ENCODE measurements around the gene SLC25A31.

The SLC25A31 gene

DNA sequence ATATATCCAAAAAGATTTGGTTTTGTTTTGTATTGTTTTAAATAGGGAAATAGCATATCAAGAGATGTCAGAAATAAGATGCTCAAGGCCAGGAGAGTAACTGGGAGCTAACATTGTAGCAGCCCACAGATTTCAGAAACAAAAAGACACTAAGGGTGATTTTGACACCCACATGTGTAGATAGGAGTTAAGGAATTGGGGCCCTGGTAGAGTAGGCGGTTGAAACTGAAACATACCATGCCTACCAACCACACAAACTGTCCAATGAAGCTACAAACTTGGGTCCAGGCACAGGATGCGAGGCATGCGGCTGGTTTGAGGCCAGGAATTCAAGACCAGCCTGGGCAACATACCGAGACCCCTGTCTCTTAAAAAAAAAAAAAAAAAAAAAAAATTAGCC, 45.6 kb downstream of the SLC25A31 start:
- H3K4me3 ChIP-seq = no peak overlapping the region
- no peak overlapping the region for H3K27ac ChIP-seq

DNA sequence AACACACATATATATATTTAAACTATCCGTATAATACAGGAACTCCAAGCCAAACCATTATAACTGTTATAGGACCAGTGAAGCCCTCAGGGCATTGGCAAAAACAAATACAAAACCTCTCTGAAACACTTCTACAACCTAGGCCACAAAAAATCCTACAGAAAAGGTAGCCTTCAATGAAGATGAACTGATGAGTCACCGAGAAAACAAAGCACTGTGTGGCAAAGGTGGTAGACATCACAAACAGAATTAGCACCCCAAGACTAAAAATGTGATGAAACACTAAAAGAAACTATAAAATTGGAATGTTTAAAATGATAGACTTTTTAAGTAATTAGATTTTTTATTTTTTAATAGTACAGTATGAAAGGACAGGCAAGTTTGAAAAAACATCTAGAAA, 46.4 kb downstream of the SLC25A31 start:
- H3K27ac ChIP-seq = no peak overlapping the region
- no peak overlapping the region for H3K4me3 ChIP-seq

DNA sequence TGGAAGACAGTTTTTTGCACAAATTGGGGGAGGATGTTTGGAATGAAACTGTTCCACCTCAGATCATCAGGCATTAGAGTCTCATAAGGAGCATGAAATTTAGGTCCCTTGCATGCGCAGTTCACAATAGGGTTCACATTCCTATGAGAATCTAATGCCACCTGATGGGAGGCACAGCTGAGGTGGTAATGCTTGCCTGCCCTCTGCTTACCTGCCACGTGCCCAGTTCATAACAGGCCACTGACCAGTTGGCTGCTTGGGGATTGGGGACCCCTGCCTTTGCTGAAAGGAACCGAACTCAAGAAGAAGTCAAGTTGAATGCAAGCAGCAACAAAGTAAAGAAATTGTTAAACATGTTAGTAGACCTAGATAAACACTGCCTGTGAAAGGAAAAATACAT, 47.3 kb downstream of the SLC25A31 start:
- H3K4me3 ChIP-seq = no peak overlapping the region
- no peak overlapping the region for H3K27ac ChIP-seq

DNA sequence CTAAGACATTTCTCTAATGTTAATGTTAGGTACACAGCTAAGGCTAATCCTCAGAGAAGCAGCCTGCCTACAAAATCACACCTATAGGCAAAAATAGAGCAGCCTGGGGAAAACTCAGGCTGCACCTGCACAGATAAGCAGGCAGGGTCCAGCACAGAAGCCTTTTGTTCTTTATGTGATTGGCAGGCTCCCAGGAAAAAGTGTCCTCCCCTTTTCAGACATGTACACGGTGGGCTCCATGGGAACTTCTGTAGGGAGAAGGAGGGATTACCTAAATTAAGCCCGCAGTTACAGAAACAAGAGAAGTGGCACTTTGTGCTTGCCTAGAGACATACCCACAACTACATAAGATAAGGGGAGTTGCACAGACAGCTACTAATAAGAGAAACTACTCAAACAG, 47.9 kb downstream of the SLC25A31 start:
- Histone ChIP-seq H3K27ac (peak overlapping the region in 1 of 21 experiments; percentile 5), H3K4me3 (no peak overlapping the region)

DNA sequence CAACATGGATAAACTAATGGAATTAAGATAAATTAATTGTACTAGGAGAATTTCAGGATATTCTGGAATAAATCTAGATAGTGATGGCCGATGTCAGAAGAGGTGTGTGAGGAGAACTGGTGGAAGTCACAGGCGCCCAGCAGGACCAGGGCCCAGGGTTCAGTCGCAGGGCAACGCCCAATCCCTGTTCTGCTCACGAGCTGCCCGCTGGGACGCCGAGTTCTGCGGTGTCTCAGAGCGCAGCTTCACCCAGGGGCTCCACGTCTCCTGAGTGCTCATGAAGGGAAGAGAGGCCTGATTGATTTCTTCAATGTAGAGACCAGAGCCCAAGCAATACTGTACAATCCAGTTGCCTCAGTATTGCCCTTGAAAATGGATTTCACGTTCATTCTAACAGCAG, 50.4 kb downstream of the SLC25A31 start:
- H3K4me3 ChIP-seq = no peak overlapping the region
- no peak overlapping the region for H3K27ac ChIP-seq

DNA sequence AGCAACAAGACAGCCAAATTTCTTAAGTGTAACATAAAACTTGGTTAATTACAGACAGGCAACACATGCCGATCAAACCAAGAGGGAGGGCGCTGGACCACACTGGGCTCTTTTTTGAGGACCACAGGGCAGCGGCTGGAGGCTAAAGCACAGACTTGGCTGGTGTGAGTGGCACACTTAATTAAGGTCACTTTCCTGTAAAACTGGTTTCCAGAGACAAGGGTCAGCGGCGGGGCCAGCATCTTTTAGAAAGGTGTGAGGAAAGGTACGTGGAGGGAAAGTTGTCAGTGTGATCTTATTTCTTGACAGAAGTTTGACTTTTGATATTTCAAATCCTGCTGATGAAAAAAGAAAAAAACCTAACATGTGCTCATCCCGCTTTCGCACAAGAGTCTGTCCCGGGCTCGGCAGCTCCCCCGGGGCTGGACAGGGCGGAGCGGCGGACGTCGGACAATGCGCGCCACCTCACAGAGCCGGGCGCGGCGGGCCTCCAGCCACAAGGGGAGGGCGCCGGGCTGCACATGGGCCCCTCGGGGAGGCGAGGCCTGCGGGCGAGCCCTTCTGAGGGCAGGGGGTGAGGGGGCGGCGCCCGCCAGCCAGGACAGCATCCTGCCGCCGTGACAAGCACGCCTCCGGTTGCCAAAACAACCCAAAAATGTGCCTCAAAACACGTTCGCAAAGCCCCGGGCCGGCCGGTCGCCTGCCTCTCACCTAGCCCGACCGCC, 51.3 kb downstream of the SLC25A31 start:
- Histone ChIP-seq H3K27ac (peak overlapping the region in 20 of 21 experiments; percentile 33 to 88 (median 80)), H3K4me3 (peak overlapping the region; percentile 52 to 67 (median 61))

DNA sequence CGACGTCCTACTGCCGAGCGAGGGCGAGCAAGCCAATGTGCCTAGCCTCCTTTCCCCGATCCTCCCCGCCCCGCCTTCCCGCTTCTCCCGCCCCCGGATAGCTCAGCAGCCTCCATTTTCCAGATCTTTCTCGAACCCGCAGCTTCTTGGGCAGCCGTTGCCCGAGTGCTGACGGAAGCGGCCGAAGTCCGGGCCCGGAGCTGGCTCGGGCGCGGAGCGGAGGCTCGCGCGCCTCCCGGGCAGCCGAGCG, 51.8 kb downstream of the SLC25A31 start:
- Histone ChIP-seq H3K4me3 (peak overlapping the region; percentile 52 to 67 (median 61)), H3K27ac (peak overlapping the region in 20 of 21 experiments; percentile 33 to 88 (median 80))

DNA sequence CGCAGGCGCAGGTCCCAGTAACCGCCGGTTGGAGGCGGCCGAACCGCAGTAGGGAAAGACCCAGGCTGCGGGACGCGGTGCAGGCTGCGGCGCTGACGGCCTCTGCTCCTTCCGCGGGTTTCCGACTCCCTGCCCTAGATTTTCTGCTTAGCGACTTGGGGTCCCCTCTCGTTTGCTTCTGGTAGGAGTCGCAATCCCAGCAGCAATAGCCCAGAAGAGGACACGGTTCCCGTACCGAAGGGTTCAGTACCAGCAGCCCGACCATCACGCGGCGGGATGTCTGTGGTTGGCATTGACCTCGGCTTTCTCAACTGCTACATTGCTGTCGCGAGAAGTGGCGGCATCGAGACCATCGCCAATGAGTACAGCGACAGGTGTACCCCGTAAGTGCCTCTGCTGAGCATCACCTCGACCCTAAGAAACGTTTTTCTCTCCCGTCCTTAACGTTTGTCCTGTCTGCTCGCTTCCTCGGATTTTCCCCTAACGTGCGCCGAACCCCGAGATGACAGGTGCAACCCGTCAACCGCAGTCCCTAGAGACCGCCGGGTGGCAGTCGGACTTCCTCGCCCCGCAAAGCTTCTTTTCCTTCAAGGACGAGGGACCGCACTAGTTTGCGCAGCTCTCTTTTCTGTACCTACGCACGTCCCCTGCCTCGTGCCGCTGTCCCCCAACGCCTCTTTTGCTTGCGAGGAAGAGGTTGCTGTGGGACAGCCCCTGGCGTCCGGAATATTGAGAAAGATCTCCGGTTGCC, 52.2 kb downstream of the SLC25A31 start, which contains the start of gene HSPA4L:
HSPA4L (plus strand) TSS at position 48 of the 751 bp plus-strand sequence; CDS start at position 277, 229 bp downstream.
- H3K4me3 ChIP-seq = peak within 1 kb of the TSS; percentile 52 to 67 (median 61)
- H3K27ac ChIP-seq = peak within 1 kb of the TSS; percentile 17 to 88 (median 79)

DNA sequence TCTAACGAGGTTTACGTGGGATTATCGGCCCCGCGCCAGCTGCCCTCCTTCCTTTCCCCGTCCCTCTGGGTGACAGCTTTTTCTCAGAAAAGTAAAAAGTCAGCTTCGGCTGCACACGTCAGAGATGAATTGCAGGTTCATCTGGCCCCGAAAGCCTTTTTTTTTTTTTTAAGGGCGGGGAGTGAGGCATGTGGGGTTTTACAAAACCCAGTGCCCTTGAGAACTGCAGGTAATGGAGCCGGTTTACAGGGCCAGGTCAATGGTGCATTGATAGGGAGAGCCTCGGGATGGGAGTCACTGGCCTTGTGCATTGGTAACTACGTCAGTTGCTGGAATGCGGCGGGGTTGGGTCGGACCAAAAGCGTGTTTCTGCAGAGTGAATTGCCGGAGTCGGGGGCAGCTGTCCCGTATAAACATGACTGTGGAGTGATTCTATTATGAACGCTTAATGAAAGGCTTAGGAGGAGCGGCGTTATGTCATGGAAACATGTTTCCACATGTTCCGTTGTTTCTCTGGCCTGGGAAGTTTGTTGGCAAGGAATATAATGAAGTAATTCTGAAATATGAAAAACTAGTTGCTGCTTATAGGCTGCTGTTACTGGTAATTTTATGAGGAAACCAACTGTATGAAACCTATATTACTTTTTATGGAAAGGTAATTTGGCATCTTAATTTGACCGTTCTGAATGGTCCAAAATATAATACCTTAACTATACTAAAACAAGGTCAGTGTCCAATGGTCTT, 53.0 kb downstream of the SLC25A31 start:
- Histone ChIP-seq H3K27ac (peak overlapping the region; percentile 17 to 88 (median 79)), H3K4me3 (peak overlapping the region; percentile 52 to 67 (median 61))

DNA sequence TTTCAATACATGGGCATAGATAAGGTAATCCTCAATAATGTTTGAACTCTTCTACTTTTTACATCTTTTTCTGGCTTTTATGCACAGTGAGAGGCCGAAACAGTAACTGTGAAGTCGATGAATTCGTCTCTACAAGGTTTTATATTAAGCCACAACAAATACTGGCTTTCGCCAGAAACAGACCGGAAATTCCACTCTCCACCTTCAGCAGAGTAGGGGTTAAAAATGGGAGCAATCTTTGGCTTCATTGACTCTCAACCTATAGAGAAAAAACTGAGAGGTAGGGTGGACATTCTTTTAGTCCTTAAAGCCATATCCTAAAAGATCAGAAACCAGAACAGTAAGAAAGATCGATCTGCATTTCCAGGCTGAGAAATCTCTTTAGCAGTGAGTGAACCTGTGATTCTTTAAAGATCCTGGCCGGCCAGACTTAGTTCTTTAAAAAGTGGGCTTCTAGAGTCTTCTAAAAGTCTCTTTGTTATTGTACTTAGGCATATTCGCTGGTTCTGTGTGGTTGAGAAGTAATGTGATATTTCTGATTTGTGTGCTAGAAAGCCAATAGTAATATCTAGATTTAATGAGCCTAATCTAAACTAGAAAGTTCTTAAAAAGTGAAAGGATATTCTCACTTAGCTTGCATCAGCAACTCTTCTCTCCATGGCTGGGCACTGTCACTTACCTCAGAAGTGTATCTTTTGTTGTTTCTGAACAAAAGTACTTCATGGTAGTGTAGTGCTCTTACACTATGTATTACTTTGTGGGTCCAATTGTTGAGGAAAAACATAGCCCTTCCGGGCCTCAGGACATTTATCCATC, 54.0 kb downstream of the SLC25A31 start:
- Histone ChIP-seq H3K27ac (peak overlapping the region in 19 of 21 experiments; percentile 16 to 88 (median 78)), H3K4me3 (peak overlapping the region; percentile 8 to 67 (median 55))

DNA sequence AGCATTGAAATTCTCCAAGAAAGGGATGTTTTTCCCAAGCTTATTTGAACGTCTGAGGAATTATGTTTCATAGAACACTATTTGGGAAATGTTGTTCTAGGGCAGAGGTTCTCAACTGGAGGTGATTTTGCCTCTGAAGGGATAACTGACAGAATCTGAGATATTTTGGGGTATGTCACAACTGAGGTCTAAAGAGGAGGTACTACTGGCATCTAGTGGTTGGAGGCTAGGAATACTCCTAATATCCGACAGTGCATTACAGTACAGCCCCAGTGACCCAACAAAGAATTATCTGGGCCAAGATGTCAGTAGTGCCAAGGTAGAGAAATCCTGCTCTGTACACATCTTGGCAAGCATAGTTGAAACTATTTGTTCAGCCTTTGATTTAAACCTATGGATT, 58.3 kb downstream of the SLC25A31 start:
- Histone ChIP-seq H3K4me3 (no peak overlapping the region), H3K27ac (no peak overlapping the region)

DNA sequence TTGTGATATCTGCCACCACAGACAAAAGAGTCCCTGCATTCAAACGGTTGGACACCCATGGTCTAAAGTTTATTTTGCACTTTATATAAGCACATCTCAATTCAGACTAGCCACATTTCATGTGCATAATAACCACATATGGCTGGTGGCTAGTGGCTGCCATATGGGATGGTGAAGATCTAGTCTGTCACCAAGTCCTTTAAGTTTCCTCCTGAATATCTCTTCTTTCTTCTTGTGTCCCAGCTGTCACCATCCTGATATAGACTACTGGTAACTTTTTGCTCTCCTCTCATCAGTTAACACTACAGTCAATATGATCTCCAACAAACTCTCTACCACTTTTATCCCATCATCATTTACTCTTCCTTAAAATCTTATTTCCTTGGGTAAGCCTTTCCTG, 61.2 kb downstream of the SLC25A31 start:
- H3K27ac ChIP-seq = no peak overlapping the region
- H3K4me3 ChIP-seq = no peak overlapping the region

DNA sequence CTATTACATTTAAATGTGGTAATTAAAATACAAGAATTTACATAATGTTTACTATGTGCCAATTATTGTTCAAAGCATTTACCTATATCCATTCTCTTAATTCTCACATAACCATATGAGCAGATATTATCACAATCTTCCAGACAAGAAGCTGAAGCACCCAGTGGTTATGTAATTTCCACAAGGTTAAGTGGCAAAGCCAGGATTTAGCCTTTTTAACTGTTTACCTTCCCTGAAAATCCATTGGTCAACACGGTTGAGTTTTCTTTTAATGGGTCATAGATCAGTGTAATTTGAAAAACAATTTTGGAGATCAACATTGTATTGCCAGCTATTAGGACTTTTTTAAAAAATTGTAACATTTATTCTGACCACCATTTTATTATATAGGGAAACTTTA, 63.3 kb downstream of the SLC25A31 start:
- H3K4me3 ChIP-seq = no peak overlapping the region
- no peak overlapping the region for H3K27ac ChIP-seq

DNA sequence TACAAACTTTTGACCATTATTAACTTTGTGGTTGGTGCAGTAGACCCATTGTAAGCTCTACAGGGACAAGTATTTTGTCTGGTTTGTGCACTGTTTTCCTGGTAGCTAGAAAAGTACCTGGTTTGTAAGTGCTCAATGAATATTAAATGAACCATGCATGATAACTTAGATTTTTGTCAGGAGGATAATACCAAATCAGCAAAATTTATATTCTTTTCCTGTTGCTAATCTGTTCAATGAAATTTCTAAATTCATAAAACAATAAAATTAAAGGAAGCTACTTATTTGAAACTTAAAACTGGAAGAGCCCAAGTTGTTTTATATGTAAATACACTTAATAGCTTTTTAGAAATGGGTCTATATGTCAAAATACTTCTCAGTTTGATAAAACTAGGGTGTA, 69.5 kb downstream of the SLC25A31 start:
- H3K4me3 ChIP-seq = no peak overlapping the region

DNA sequence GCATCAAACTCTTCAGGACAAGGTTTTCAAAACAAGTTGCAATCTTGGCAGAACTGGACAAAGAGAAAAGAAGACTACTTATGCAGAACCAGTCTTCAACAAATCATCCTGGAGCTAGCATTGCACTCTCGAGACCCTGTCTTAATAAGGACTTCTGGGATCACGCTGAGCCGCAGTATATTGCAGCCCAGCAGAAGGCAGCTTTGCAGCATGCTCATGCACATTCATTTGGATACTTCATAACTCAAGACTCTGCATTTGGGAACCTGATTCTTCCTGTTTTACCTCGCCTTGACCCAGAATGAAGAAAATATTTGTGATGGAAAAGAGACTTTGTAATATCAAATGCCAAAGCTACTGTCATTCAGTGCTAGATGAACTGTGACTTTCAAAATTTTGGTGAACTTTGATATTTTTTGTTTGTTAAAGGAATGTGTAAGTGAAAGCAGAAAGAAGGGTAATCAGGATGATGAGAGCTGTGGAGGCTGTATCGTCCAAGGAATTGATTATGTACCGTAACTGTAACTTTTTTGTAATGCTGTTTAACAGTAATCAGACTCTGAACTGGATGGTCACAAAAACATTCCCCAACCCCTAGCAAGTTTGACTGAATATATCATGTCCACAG, 79.1 kb downstream of the SLC25A31 start:
- no peak overlapping the region for H3K4me3 ChIP-seq

More for the DNA sequence above, 69.5 kb downstream of the SLC25A31 start:
- no peak overlapping the region for H3K27ac ChIP-seq

DNA sequence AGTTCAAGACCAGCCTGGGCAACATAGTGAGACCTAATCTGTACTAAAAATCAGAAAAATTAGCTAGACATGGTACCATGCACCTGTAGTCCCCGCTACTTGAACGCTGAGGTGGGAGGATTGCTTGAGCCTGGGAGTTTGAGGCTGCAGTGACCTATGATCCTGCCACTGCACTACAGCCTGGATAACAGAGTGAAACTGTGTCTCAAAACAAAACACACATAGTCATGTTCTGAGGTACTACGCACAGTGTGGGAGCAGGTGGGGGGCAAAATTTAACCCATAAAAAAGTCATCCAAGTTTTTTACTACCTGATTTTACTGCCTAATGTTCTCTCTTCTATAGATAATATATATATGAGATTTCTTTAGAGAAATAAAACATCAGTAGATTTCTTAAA, 80.4 kb downstream of the SLC25A31 start:
- H3K4me3 ChIP-seq = no peak overlapping the region
- H3K27ac ChIP-seq = no peak overlapping the region

More for the DNA sequence above, 79.1 kb downstream of the SLC25A31 start:
- H3K27ac ChIP-seq = no peak overlapping the region

DNA sequence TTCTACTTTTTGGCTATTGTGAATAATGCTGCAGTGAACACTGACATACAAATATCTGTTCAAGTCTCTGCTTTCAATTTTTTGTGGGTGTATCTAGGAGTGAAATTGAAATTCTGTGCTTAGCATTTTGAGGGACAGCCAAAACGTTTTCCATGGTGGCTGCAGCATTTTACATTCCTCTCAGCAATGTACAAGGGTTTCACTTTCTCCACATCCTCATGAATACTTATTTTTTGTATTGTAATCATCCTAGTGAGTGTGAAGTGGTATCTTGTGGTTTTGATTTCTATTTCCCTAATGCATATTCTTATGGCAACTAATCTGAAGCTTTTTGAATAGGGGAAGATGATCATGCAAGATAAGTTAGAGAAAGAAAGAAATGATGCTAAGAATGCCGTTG, 92.2 kb downstream of the SLC25A31 start:
- H3K4me3 ChIP-seq = no peak overlapping the region
- no peak overlapping the region for H3K27ac ChIP-seq

Data from skin epidermis (tissue), 12 donors.